HL-60 (cell line): ENCODE measurements around the gene NDUFC2.

ENCODE experiments used
- DNase-seq, 2 experiments: peaks; one replicate each; pipeline ENCODE4 v3.0.0-alpha.2; 2010 to 2020; ENCODE audit warnings: low read depth in 1 of 2, low spot score in 1 of 2
- H3K27ac ChIP-seq: fragments of 250-450 bp; sonication (Bioruptor Pico); replicated peaks from 2 replicates; pipeline ENCODE4 v1.5.1; 2020; ENCODE audit warnings: mild to moderate bottlenecking, moderate library complexity
- H3K27me3 ChIP-seq: fragments of 250-450 bp; sonication (Bioruptor Pico); 2 replicates; pipeline ENCODE4 v1.5.1; 2021; ENCODE audit warnings: mild to moderate bottlenecking, moderate library complexity; ENCODE audit not compliant: insufficient read depth, poor library complexity, severe bottlenecking
- H3K4me3 ChIP-seq: replicated peaks from 2 replicates; pipeline ENCODE4 v1.5.1; 2011; ENCODE audit warnings: mild to moderate bottlenecking, control low read depth, low read length; ENCODE audit not compliant: insufficient read depth
- CTCF ChIP-seq: IDR thresholded peaks from one replicate; pipeline ENCODE4 v1.5.1; 2011; ENCODE audit warnings: low read length, control low read depth, inconsistent platforms; ENCODE audit not compliant: insufficient read depth
- GABPA ChIP-seq: IDR thresholded peaks from 2 replicates; pipeline ENCODE4 v1.6.1; 2012; ENCODE audit warnings: low read depth
- POLR2AphosphoS5 ChIP-seq: IDR thresholded peaks from 2 replicates; pipeline ENCODE4 v1.6.1; 2012; ENCODE audit warnings: low read depth
- REST ChIP-seq: IDR thresholded peaks from 2 replicates; pipeline ENCODE4 v1.6.1; 2012; ENCODE audit warnings: low read depth; ENCODE audit not compliant: insufficient replicate concordance
- SPI1 ChIP-seq: IDR thresholded peaks from 2 replicates; pipeline ENCODE4 v1.6.1; 2012; ENCODE audit warnings: low read depth, mild to moderate bottlenecking, borderline replicate concordance

NDUFC2 gene

GRCh38 chr11:78100676-78101472 is 21.2 kb upstream of the NDUFC2 start:
- no peaks in the 10 kb centered on the region for H3K27me3 ChIP-seq
- H3K4me3 ChIP-seq: no peak overlapping the region
- no peak for DNase-seq
- TF ChIP-seq REST (no peak), SPI1 (no peak), GABPA (no peak), CTCF (no peak), POLR2AphosphoS5 (no peak)
- no peak overlapping the region for H3K27ac ChIP-seq

GRCh38 chr11:78100261-78100660 is 20.6 kb upstream of the NDUFC2 start:
- Histone ChIP-seq H3K27ac (no peak overlapping the region), H3K4me3 (no peak overlapping the region), H3K27me3 (no peaks in the 10 kb centered on the region)
- DNase-seq: no peak
- TF ChIP-seq GABPA: no peak
- TF ChIP-seq POLR2AphosphoS5: no peak
- TF ChIP-seq REST: no peak

- no peak for TF ChIP-seq SPI1
- TF ChIP-seq POLR2AphosphoS5: no peak
- no peak for TF ChIP-seq REST
- TF ChIP-seq CTCF: no peak
- no peak for TF ChIP-seq GABPA
- Histone ChIP-seq H3K27ac (no peak overlapping the region), H3K27me3 (no peaks in the 10 kb centered on the region), H3K4me3 (no peak overlapping the region)
- DNase-seq: no peak
Measured at GRCh38 chr11:78099666-78100065, 20.0 kb upstream of the NDUFC2 start.
